CD4-positive, alpha-beta T cell treated with Interferon alpha-2 for 1 hour (primary cell): ENCODE results near the gene SERINC5.
"Not testable (repeated sequence)": the region's sequence is repeated elsewhere in the genome, so short reads cannot be mapped to it uniquely, and the experiment has no call there.

ENCODE experiments used
- DNase-seq, 2 donors: peaks; one replicate each; pipeline ENCODE4 v3.0.0-alpha.2; 2020 to 2022

SERINC5 gene

GRCh38 chr5:80193401-80193800 lies 62.4 kb downstream of the SERINC5 start:
- DNase-seq: no peak

- DNase-seq: peak in 1 of 2 donors; percentile 36
These were observed 63.2 kb downstream of the SERINC5 start for GRCh38 chr5:80192507-80193241.

- peak; percentile 52 to 65 for DNase-seq
These were observed 63.9 kb downstream of the SERINC5 start for GRCh38 chr5:80191991-80192398.

GRCh38 chr5:80191397-80191796 lies 64.5 kb downstream of the SERINC5 start:
- no peak for DNase-seq

GRCh38 chr5:80190960-80191359 lies 64.9 kb downstream of the SERINC5 start:
- peak in 1 of 2 donors; percentile 43 for DNase-seq

- DNase-seq: no peak
These were observed 66.1 kb downstream of the SERINC5 start for GRCh38 chr5:80189701-80190100.

GRCh38 chr5:80189201-80189600 lies 66.6 kb downstream of the SERINC5 start:
- no peak for DNase-seq

GRCh38 chr5:80187421-80188090 lies 68.3 kb downstream of the SERINC5 start:
- DNase-seq: no peak

- not testable (repeated sequence) for DNase-seq
These were observed 70.3 kb downstream of the SERINC5 start for GRCh38 chr5:80185535-80185934.

GRCh38 chr5:80185095-80185494 lies 70.8 kb downstream of the SERINC5 start:
- DNase-seq: no peak

GRCh38 chr5:80184235-80185023 lies 71.4 kb downstream of the SERINC5 start:
- no peak for DNase-seq

- DNase-seq: not testable (repeated sequence)
These were observed 72.1 kb downstream of the SERINC5 start for GRCh38 chr5:80183728-80184234.

GRCh38 chr5:80182809-80183580 lies 72.9 kb downstream of the SERINC5 start:
- DNase-seq: no peak

GRCh38 chr5:80181618-80182211 lies 74.1 kb downstream of the SERINC5 start:
- peak; percentile 43 to 80 for DNase-seq

GRCh38 chr5:80177236-80177635 lies 78.6 kb downstream of the SERINC5 start:
- DNase-seq: no peak

GRCh38 chr5:80175337-80175736 lies 80.5 kb downstream of the SERINC5 start:
- DNase-seq: no peak

GRCh38 chr5:80174790-80175189 lies 81.1 kb downstream of the SERINC5 start:
- DNase-seq: no peak

- no peak for DNase-seq
These were observed 83.7 kb downstream of the SERINC5 start for GRCh38 chr5:80172067-80172695.

GRCh38 chr5:80170117-80170535 lies 85.7 kb downstream of the SERINC5 start:
- no peak for DNase-seq

GRCh38 chr5:80168388-80169028 lies 87.3 kb downstream of the SERINC5 start:
- no peak for DNase-seq

GRCh38 chr5:80165452-80165851 lies 90.4 kb downstream of the SERINC5 start:
- DNase-seq: no peak
